IPS DF 19.7 (cell line): ENCODE measurements around the gene PCDHA5.
"Not testable (repeated sequence)": the region's sequence is repeated elsewhere in the genome, so short reads cannot be mapped to it uniquely, and the experiment has no call there.

ENCODE experiments used
- DNase-seq: peaks from one replicate; pipeline ENCODE4 v3.0.0-alpha.2; 2013; ENCODE audit warnings: low read depth, low spot score

The PCDHA5 gene

GRCh38 chr5:140822969-140823368, 1.6 kb downstream of the PCDHA5 start:
- not testable (repeated sequence) for DNase-seq

GRCh38 chr5:140823475-140823874, 2.1 kb downstream of the PCDHA5 start:
- DNase-seq, result no peak

- DNase-seq, result no peak
Observed at GRCh38 chr5:140827704-140828361, 6.4 kb downstream of the PCDHA5 start, which contains the start of gene PCDHA6. Gene PCDHA6, plus strand, starts transcription at chr5:140827960. Its CDS starts 132 bp downstream, at chr5:140828092.

GRCh38 chr5:140828362-140828737, 6.9 kb downstream of the PCDHA5 start:
- DNase-seq, result peak; percentile 23

GRCh38 chr5:140829511-140830501, 8.4 kb downstream of the PCDHA5 start:
- not testable (repeated sequence) for DNase-seq

- no peak for DNase-seq
Observed at GRCh38 chr5:140833993-140834392, 12.6 kb downstream of the PCDHA5 start, which contains the start of gene PCDHA7. Gene PCDHA7, plus strand, starts transcription at chr5:140834269. Its CDS starts 115 bp downstream, at chr5:140834384.

- DNase-seq, result not testable (repeated sequence)
Observed at GRCh38 chr5:140834439-140835008, 13.1 kb downstream of the PCDHA5 start.

- no peak for DNase-seq
Observed at GRCh38 chr5:140835622-140836510, 14.5 kb downstream of the PCDHA5 start.

- no peak for DNase-seq
Observed at GRCh38 chr5:140840978-140841962, 19.9 kb downstream of the PCDHA5 start, which contains the start of gene PCDHA8. Gene PCDHA8, plus strand, starts transcription at chr5:140841187. Its CDS starts 135 bp downstream, at chr5:140841322.

GRCh38 chr5:140842798-140843733, 21.7 kb downstream of the PCDHA5 start:
- no peak for DNase-seq

GRCh38 chr5:140848139-140849102, 27.0 kb downstream of the PCDHA5 start, which contains the start of gene PCDHA9:
Gene PCDHA9, plus strand, starts transcription at chr5:140848382. Its CDS starts 114 bp downstream, at chr5:140848496.
- DNase-seq, result not testable (repeated sequence)

GRCh38 chr5:140849831-140850634, 28.6 kb downstream of the PCDHA5 start:
- DNase-seq, result not testable (repeated sequence)

- DNase-seq, result no peak
Observed at GRCh38 chr5:140855772-140856674, 34.6 kb downstream of the PCDHA5 start, which contains the start of gene PCDHA10. Gene PCDHA10, plus strand, starts transcription at chr5:140855897. Its CDS starts 152 bp downstream, at chr5:140856049.

- no peak for DNase-seq
Observed at GRCh38 chr5:140857177-140857986, 36.0 kb downstream of the PCDHA5 start.

- DNase-seq, result no peak
Observed at GRCh38 chr5:140857987-140858240, 36.5 kb downstream of the PCDHA5 start.
